Gastrocnemius medialis (tissue), 4 donors: ENCODE data around the gene OCRL.
A peak's percentile ranks its signal among the peaks of the same experiment; 100 is the strongest.

Experiments
- CTCF ChIP-seq, 5 experiments: fragments of 450-650 bp in 3 of 5; fragments of 200-600 bp in 2 of 5; sonication (generic) in 2 of 5; IDR thresholded peaks in 4 of 5; conservative IDR thresholded peaks in 1 of 5; 1 replicate in 4 of 5; 2 replicates in 1 of 5; pipeline ENCODE4 v1.5.1; 2016 to 2019; ENCODE audit warnings: antibody characterized with exemption in 5 of 5, mild to moderate bottlenecking in 3 of 5, moderate library complexity in 3 of 5
- POLR2A ChIP-seq, 2 donors: fragments of 450-650 bp; IDR thresholded peaks; one replicate each; pipeline ENCODE4 v1.6.1; 2017; ENCODE audit warnings: antibody characterized with exemption in 2 of 2, mild to moderate bottlenecking in 2 of 2, moderate library complexity in 2 of 2

DNA sequence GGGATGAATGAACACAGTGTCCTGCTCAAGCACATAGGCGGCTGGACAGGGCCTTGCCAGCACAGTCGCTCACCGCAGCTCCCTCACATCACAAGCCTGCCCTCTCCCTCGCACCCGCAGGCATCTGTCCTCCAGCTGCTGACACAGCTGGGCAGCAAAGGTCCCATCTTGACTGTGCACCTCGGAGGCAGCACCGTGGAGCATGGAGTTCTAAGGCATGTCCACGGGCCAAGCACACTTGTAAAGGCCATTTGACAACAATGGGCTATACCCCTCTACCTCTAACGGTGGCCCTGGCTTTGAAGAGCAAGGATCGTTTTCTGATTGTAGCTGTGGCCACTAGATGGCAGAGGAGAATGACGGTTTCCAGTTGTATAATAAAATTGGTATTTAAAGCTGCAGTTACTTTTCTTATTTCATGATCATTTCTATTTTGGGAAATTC is 60.9 kb downstream of the OCRL start:
- no peak for TF ChIP-seq POLR2A (IDR thresholded peaks at IDR 0.05)
- TF ChIP-seq CTCF (IDR thresholded peaks at IDR 0.05 in 4 of 5, conservative IDR thresholded peaks at IDR 0.05 in 1 of 5), result peak in 4 of 5 experiments; percentile 19 to 54 (median 29)
